A673 (cell line): Measurements from ENCODE around the gene UPK1B.

Experiments used
- CTCF ChIP-seq: fragments of 300-800, 200-600 bp; sonication (generic); conservative IDR thresholded peaks from 2 replicates; pipeline ENCODE4 v1.5.1; 2017; ENCODE audit warnings: low read depth, mild to moderate bottlenecking, antibody characterized with exemption, low read length, moderate library complexity, mixed read lengths
- EZH2 ChIP-seq: fragments of 200-600 bp; sonication (generic); IDR thresholded peaks from 2 replicates; pipeline ENCODE4 v1.6.1; 2017; ENCODE audit warnings: borderline replicate concordance, low read depth, mild to moderate bottlenecking, mixed read lengths, antibody characterized with exemption, low read length; ENCODE audit not compliant: poor library complexity, severe bottlenecking

- TF ChIP-seq CTCF, result no peak
- no peak for TF ChIP-seq EZH2
These were observed 21.7 kb downstream of the UPK1B start for GRCh38 chr3:119195151-119195476.
